ENCODE results near the gene SMR3A.

DNA sequence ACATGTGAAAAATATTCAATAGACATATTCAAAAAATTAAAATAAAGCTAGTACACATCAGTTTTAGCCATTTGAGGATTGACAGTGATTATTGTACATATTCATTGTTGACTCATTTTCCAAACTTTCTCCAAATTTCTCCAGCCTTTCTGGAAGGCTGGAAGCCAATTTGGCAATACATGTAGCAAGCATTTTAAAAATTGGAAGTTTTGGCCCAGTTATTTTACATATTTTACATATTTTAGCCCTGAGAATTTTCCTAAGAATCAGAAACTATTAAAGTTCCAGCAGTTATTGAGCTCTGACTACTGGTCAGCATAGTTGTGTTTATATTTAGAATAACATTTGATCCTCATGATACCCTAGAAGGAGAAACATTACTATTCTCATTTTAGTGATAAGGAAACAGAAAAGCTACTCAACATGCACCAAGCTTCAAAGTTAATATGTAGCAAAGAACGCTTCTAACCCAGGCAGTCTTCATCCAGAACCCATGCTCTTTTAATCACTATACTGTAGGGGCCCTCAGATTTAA, 22.6 kb upstream of the SMR3A start:
- TF ChIP-seq, protein P1, sequence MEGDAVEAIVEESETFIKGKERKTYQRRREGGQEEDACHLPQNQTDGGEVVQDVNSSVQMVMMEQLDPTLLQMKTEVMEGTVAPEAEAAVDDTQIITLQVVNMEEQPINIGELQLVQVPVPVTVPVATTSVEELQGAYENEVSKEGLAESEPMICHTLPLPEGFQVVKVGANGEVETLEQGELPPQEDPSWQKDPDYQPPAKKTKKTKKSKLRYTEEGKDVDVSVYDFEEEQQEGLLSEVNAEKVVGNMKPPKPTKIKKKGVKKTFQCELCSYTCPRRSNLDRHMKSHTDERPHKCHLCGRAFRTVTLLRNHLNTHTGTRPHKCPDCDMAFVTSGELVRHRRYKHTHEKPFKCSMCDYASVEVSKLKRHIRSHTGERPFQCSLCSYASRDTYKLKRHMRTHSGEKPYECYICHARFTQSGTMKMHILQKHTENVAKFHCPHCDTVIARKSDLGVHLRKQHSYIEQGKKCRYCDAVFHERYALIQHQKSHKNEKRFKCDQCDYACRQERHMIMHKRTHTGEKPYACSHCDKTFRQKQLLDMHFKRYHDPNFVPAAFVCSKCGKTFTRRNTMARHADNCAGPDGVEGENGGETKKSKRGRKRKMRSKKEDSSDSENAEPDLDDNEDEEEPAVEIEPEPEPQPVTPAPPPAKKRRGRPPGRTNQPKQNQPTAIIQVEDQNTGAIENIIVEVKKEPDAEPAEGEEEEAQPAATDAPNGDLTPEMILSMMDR (conservative IDR thresholded peaks at IDR 0.05; ENCODE audit: low read length) = no peak
- no peak for TF ChIP-seq EZH2phosphoT487 (IDR thresholded peaks at IDR 0.05; ENCODE audit: borderline replicate concordance, low read depth, low read length)

All from OCI-LY7 (cell line).